CD4-positive, alpha-beta T cell treated with Interferon gamma for 1 hour (primary cell): ENCODE measurements around the gene TMEM269.
"Not testable (repeated sequence)": the region's sequence is repeated elsewhere in the genome, so short reads cannot be mapped to it uniquely, and the experiment has no call there.

Experiments used
- DNase-seq: peaks from one replicate; pipeline ENCODE4 v3.0.0-alpha.2; 2020

The TMEM269 gene

GRCh38 chr1:42748461-42749410 is 36.1 kb upstream of the TMEM269 start:
- no peak for DNase-seq

- DNase-seq = no peak
Measured at GRCh38 chr1:42750041-42750440, 34.8 kb upstream of the TMEM269 start.

DNA sequence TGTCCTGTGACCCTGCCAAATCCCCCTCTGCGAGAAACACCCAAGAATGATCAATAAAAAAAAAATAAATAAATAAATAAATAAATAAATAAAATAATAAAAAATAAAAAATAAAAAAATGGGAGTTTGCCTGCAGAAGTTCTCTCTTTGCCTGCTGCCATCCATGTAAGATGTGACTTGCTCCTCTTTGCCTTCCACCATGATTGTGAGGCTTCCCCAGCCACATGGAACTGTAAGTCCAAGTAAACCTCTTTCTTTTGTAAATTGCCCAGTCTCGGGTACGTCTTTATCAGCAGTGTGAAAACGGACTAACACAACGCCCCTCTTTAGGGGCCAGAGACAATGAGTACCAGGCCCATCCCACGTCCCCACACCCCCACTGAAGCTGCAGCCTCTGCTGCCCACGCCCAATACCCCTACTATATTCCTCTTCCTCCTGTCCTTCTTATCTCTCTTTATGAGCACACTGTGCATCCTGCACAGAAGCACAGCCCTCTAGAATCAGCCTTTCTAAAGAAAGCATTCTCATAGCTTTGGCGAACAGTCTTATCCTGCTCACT is 33.2 kb upstream of the TMEM269 start:
- not testable (repeated sequence) for DNase-seq

GRCh38 chr1:42752284-42752683 is 32.5 kb upstream of the TMEM269 start:
- DNase-seq = no peak

GRCh38 chr1:42753070-42753469 is 31.7 kb upstream of the TMEM269 start:
- no peak for DNase-seq

GRCh38 chr1:42756956-42757891 is 27.6 kb upstream of the TMEM269 start:
- no peak for DNase-seq

GRCh38 chr1:42757892-42758275 is 26.9 kb upstream of the TMEM269 start:
- no peak for DNase-seq

DNA sequence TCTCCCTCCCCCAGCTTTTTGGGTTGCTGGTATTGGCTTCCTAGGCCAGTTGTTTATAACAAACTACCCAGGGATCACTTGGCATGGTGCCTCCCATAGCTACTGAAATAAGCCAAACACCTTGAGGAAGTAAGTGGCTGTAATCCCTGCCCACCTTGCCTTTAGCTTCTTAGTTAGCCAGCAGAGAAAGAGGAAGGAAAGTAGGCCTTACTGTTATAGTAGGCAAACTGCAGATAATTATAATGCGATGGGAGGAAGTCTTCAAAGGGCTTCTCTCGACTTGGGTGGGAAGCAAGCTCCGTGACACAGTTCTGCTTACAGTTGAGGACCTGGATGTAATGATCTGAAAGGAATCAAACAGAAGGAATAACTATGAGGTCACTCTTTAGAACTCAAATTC is 26.1 kb upstream of the TMEM269 start:
- DNase-seq = no peak

- no peak for DNase-seq
Measured at GRCh38 chr1:42759114-42759513, 25.7 kb upstream of the TMEM269 start.

- DNase-seq = no peak
Measured at GRCh38 chr1:42761567-42761966, 23.2 kb upstream of the TMEM269 start.

GRCh38 chr1:42762269-42762668 is 22.5 kb upstream of the TMEM269 start:
- DNase-seq = no peak

DNA sequence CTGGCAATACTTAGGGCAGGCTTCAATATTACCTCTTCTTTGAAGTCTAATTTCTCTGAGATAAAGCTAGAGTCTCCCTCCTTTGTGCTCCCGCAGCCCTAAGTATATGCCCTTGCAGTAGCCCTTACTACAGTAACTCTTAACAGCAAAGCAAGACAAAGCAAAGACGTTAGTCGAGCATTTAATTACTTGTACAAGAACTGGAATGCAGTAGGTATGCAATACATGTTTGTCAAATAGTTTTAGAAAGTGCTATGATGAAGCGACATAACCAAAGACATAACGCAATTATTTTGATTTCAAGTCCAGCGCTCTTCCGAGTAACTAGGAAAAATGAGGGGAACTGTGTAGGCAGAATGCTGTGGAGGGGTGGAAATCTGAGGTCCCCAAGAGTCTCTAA is 19.5 kb upstream of the TMEM269 start:
- no peak for DNase-seq

- peak; percentile 13 for DNase-seq
Measured at GRCh38 chr1:42765832-42766740, 18.7 kb upstream of the TMEM269 start.

DNA sequence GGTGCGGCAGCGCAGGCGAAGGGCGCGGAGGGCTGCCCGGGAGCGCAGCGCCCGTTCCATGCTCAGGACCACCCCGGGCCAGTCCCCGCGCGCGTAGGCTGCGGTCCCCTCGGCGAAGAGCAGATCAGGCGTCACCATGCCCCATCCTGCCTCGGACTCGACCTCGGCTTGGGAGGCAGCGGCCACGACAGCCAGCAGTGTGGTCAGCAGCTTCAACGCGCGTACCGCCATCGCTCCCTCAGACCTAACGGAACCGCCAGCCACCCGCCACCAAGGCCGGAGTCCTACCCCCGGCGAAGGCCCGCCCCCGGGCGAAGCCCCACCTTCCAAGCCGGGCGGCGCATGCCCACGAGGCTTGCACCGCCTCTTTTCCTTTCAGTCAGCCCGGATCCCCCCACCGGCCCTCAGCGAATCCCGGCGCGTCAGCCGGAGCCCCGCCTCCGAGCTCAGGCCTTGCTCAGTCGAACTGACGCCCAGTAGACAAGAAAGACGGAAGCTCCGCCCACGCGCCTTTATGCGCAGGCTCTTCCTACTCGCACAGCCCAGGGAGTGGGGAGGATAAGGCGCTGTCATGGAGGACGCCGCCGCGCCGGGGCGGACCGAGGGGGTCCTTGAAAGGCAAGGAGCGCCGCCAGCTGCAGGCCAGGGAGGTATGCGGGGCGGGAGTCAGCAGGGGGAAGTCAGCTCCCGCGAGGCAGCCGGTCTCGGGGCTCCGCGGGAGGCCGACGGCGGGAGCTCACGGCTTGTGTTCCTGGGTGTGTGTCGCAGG is 17.9 kb upstream of the TMEM269 start, which contains the start of the genes C1orf50 and P3H1:
C1orf50 (plus strand) TSS at position 509 of the 769 bp plus-strand sequence; CDS start at position 572, 63 bp downstream.
P3H1 (minus strand) TSS at position 288 of the 769 bp plus-strand sequence; CDS start at position 231, 57 bp downstream.
- peak; percentile 100 for DNase-seq

- no peak for DNase-seq
Measured at GRCh38 chr1:42767510-42768000, 17.2 kb upstream of the TMEM269 start.

- DNase-seq = no peak
Measured at GRCh38 chr1:42768172-42768571, 16.6 kb upstream of the TMEM269 start.

GRCh38 chr1:42769811-42770210 is 15.0 kb upstream of the TMEM269 start:
- DNase-seq = no peak

DNA sequence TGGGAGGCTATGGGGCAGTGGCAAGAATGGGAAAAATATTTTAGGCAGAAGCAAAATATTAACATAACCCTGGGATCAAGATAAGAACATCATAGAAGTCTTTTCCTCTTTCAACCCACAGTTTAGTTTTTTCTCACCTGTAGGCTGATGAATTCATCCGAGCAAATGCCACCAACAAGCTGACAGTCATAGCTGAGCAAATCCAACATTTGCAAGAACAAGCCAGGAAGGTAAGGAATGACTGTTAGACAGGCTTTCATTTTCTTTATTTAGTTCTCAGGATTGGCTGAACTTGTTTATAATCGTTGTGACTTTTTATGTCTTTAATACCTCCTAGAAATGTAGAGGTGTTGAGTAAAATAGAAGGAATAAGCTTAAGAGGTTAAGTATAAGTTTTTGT is 11.4 kb upstream of the TMEM269 start:
- DNase-seq = no peak

DNA sequence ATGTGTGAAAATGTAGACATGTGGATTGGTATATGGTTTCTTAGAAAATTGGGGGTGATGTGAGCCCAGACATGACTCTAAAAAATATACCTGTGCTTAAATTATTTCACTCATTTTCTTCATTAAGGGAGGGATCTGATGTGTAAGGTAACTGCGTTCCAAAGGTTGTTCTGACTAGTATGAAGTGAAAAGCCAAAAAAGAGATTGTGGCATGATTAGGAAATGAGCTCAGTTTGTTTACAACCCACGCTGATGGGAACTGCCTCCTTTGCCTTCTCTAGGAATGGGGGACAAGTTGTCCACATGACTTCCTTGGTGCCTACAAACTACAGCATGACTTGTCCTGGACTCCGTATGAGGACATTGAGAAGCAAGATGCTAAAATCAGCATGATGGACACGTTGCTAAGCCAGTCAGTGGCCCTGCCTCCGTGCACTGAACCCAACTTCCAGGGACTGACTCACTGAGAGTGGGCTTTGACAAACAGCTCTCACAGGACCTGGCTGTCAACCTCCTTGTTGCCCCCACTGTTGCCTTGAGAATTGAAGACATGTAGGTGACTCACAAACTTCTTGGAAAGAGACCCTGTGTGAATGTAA is 9.8 kb upstream of the TMEM269 start:
- DNase-seq = no peak

DNA sequence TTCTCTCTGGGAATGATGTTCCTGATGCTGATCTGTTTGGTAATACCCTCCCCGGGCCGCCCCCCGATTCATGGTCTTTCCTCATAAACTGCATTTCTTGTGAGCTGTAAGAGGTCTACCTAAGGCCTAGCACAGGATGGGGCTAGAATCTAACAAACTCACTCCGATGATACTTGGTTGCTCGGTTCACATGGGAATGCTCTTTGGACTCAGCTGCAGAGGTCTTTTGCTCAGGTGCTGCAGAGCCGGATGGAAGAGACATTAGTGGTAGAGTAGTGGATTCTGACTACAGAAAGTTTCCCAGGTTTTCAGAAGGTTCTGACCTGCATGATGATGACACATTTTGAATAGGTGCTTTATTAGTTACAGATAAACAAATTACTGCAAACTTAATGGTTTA is 8.3 kb upstream of the TMEM269 start:
- DNase-seq = no peak
